HCT116 (cell line): ENCODE measurements around the gene ST6GAL2. TPM values are rescaled to one million over a fixed set of nuclear protein-coding genes. Genes with fewer than 3 reads are reported as not detected.

Experiments used
- ATAC-seq: fragments of 200-7000 bp; cut with Tn5 transposase; 2 replicates; pipeline ENCODE4 v1.9.1; 2020; ENCODE audit warnings: mild to moderate bottlenecking, moderate library complexity
- BruUV-seq: library from RNA; stranded (reverse); fragments of 400-500 nt; replicated peaks from 2 replicates; lab custom pipeline; 2021; lab: Mats Ljungman, UMichigan
- CTCF ChIA-PET: fragments of 300-600 bp; sonication (Branson Sonifier 250); formaldehyde crosslinking; loops from one replicate; lab custom pipeline; 2021; ENCODE audit warnings: antibody characterized with exemption; lab: Charles Lee
- POLR2A ChIA-PET: fragments of 300-600, 350-600 bp; sonication (Branson Sonifier 250); formaldehyde crosslinking; loops from one replicate; lab custom pipeline; 2021; ENCODE audit warnings: antibody characterized with exemption; lab: Charles Lee
- RAD21 ChIA-PET, 2 experiments: fragments of 300-600 bp; sonication (Branson Sonifier 250); formaldehyde crosslinking; loops; one replicate each; lab custom pipeline; 2023; ENCODE audit warnings: low total read pairs in 2 of 2; ENCODE audit not compliant: uncharacterized antibody in 2 of 2, unreplicated experiment in 2 of 2, low non-redundant PET in 1 of 2; lab: Charles Lee
- DNase-seq: peaks from one replicate; pipeline ENCODE4 v3.0.0-alpha.2; 2010; ENCODE audit warnings: low read depth, low spot score
- H2AFZ ChIP-seq: fragments of 200-600 bp; shearing (Covaris generic), sonication (generic); 2 replicates; pipeline ENCODE4 v1.6.1; 2017; ENCODE audit warnings: low read depth, mixed run types, mixed read lengths, antibody characterized with exemption, low read length; ENCODE audit not compliant: poor library complexity, severe bottlenecking
- H3K27ac ChIP-seq: 2 replicates; pipeline ENCODE4 v1.5.1; 2012; ENCODE audit warnings: low read depth, low read length
- H3K27me3 ChIP-seq: fragments of 200-600 bp; sonication (generic); 2 replicates; pipeline ENCODE4 v1.6.1; 2016; ENCODE audit warnings: mixed run types, low read length, mixed read lengths; ENCODE audit not compliant: insufficient read depth
- H3K36me3 ChIP-seq, 2 experiments: fragments of 200-500 bp in 1 of 2; fragments of 200-600 bp in 1 of 2; sonication (Bioruptor generic) in 1 of 2; sonication (generic) in 1 of 2; 2 replicates each; pipeline versions ENCODE4 v1.5.1 to v1.6.1; 2014 to 2016; ENCODE audit warnings: low read length in 2 of 2, inconsistent platforms in 1 of 2, mixed read lengths in 1 of 2, mixed run types in 1 of 2; ENCODE audit not compliant: insufficient read depth in 2 of 2, control insufficient read depth in 1 of 2
- H3K4me1 ChIP-seq, 2 experiments: fragments of 200-600 bp in 1 of 2; sonication (generic) in 1 of 2; 2 replicates each; pipeline versions ENCODE4 v1.5.1 to v1.6.1; 2012 to 2017; ENCODE audit warnings: low read length in 2 of 2, inconsistent platforms in 1 of 2, mild to moderate bottlenecking in 1 of 2, mixed read lengths in 1 of 2, mixed run types in 1 of 2, moderate library complexity in 1 of 2; ENCODE audit not compliant: insufficient read depth in 2 of 2, control insufficient read depth in 1 of 2
- H3K4me2 ChIP-seq: fragments of 200-600 bp; sonication (generic); 2 replicates; pipeline ENCODE4 v1.6.1; 2017; ENCODE audit warnings: mixed run types, low read length, mixed read lengths
- H3K4me3 ChIP-seq, 2 experiments: fragments of 200-600 bp in 1 of 2; sonication (generic) in 1 of 2; replicated peaks in 1 of 2; 2 replicates each; pipeline ENCODE4 v1.5.1; 2011 to 2016; ENCODE audit warnings: low read length in 2 of 2, control low read depth in 1 of 2, low read depth in 1 of 2, mild to moderate bottlenecking in 1 of 2, mixed read lengths in 1 of 2, mixed run types in 1 of 2
- H3K79me2 ChIP-seq: fragments of 200-600 bp; sonication (generic); 2 replicates; pipeline ENCODE4 v1.6.1; 2017; ENCODE audit warnings: mild to moderate bottlenecking, mixed run types, low read length, moderate library complexity, mixed read lengths; ENCODE audit not compliant: insufficient read depth
- H3K9ac ChIP-seq: fragments of 200-600 bp; sonication (generic); 2 replicates; pipeline ENCODE4 v1.6.1; 2016; ENCODE audit warnings: low read length, mixed read lengths
- H3K9me2 ChIP-seq: fragments of 200-600 bp; sonication (generic), shearing (Covaris generic); 2 replicates; pipeline ENCODE4 v1.6.1; 2017; ENCODE audit warnings: mixed run types, mild to moderate bottlenecking, moderate library complexity; ENCODE audit not compliant: insufficient read depth
- H3K9me3 ChIP-seq, 2 experiments: fragments of 200-500 bp in 1 of 2; fragments of 200-600 bp in 1 of 2; sonication (Bioruptor generic) in 1 of 2; sonication (generic) in 1 of 2; 2 replicates each; pipeline ENCODE4 v1.6.1; 2014 to 2017; ENCODE audit warnings: low read length in 2 of 2, mixed read lengths in 2 of 2, inconsistent platforms in 1 of 2, low read depth in 1 of 2, mild to moderate bottlenecking in 1 of 2, mixed run types in 1 of 2, moderate library complexity in 1 of 2; ENCODE audit not compliant: control insufficient read depth in 1 of 2, insufficient read depth in 1 of 2
- H4K20me1 ChIP-seq: fragments of 200-600 bp; sonication (generic), shearing (Covaris generic); 2 replicates; pipeline ENCODE4 v1.6.1; 2017; ENCODE audit warnings: mixed run types, mild to moderate bottlenecking, moderate library complexity; ENCODE audit not compliant: insufficient read depth
- ATF3 ChIP-seq: IDR thresholded peaks from 2 replicates; pipeline ENCODE4 v1.6.1; 2012
- CBX3 ChIP-seq: IDR thresholded peaks from 2 replicates; pipeline ENCODE4 v1.6.1; 2012; ENCODE audit warnings: low read depth
- CEBPB ChIP-seq: IDR thresholded peaks from 2 replicates; pipeline ENCODE4 v1.6.1; 2012; ENCODE audit warnings: low read depth
- EGR1 ChIP-seq: IDR thresholded peaks from 2 replicates; pipeline ENCODE4 v1.6.1; 2012; ENCODE audit warnings: low read depth
- JUND ChIP-seq: IDR thresholded peaks from 2 replicates; pipeline ENCODE4 v1.6.1; 2012
- MAX ChIP-seq: IDR thresholded peaks from 2 replicates; pipeline ENCODE4 v1.6.1; 2012
- POLR2A ChIP-seq: IDR thresholded peaks from 2 replicates; pipeline ENCODE4 v1.7.0; 2011; ENCODE audit warnings: borderline replicate concordance; ENCODE audit not compliant: insufficient read depth, insufficient read length; ENCODE audit errors: extremely low read depth
- SIN3A ChIP-seq: IDR thresholded peaks from 2 replicates; pipeline ENCODE4 v1.6.1; 2012; ENCODE audit warnings: low read depth
- SP1 ChIP-seq: IDR thresholded peaks from 2 replicates; pipeline ENCODE4 v1.6.1; 2012; ENCODE audit warnings: low read depth
- SRF ChIP-seq: IDR thresholded peaks from 2 replicates; pipeline ENCODE4 v1.6.1; 2012; ENCODE audit warnings: low read depth
- TCF7L2 ChIP-seq: IDR thresholded peaks from 2 replicates; pipeline ENCODE4 v1.7.0; 2011; ENCODE audit warnings: borderline replicate concordance, inconsistent platforms; ENCODE audit not compliant: insufficient read depth, insufficient read length; ENCODE audit errors: extremely low read depth
- YY1 ChIP-seq: IDR thresholded peaks from 2 replicates; pipeline ENCODE4 v1.6.1; 2011; ENCODE audit warnings: low read length, low read depth, moderate library complexity, mild to moderate bottlenecking; ENCODE audit not compliant: insufficient replicate concordance; ENCODE audit errors: extremely low read depth
- ZBTB33 ChIP-seq: IDR thresholded peaks from 2 replicates; pipeline ENCODE4 v1.6.1; 2011; ENCODE audit warnings: mild to moderate bottlenecking, low read length, moderate library complexity; ENCODE audit not compliant: insufficient replicate concordance; ENCODE audit errors: extremely low read depth
- intact Hi-C: fragments of 100-400 bp; cut with micrococcal nuclease; formaldehyde crosslinking; loops from 2 replicates; pipeline ENCODE4 v1.10.0; 2022
- total RNA-seq: library from RNA; stranded (reverse); gene quantifications from one replicate; pipeline ENCODE4 v1.2.1, GENCODE V29; 2021; ENCODE audit not compliant: unreplicated experiment
- TF ChIP-seq, protein P1 (sequence below), 3 experiments: fragments of 200-600 bp in 1 of 3; sonication (generic) in 1 of 3; IDR thresholded peaks in 2 of 3; conservative IDR thresholded peaks in 1 of 3; 2 replicates each; pipeline ENCODE4 v1.5.1; 2012 to 2017; ENCODE audit warnings: low read depth in 2 of 3, low read length in 2 of 3, antibody characterized with exemption in 1 of 3, borderline replicate concordance in 1 of 3, control low read depth in 1 of 3, mild to moderate bottlenecking in 1 of 3, mixed read lengths in 1 of 3, mixed run types in 1 of 3, moderate library complexity in 1 of 3; ENCODE audit not compliant: insufficient read depth in 1 of 3

ST6GAL2 gene
- total RNA-seq, 1 experiment from 2014 or later: not detected

DNA sequence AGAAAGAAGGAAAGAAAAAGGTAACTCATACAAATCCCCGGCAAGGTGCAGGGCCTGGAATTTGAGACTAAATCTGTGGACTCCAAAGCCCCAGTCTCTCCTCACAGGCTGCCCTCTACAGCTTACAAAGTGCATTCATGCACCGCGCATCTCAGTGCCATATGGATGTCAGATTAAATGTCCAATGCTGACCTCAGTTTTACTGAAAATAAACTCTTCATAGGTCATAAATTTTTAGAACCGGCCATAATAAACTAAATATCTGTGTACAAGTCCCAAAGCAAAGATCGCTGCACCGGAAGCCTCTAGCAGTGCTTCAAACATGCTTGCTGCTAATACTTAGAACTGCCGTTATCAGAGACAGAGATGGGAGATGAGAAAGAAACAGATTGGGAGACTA lies 17.7 kb downstream of the ST6GAL2 start:
- DNase-seq (no peak), ATAC-seq (no peak)
- intact Hi-C loops: no loop called here
- H2AFZ ChIP-seq: no peak overlapping the region
- no peak overlapping the region for H3K27ac ChIP-seq
- RAD21 ChIA-PET: no interaction called here
- H3K36me3 ChIP-seq: no peaks in the 10 kb centered on the region
- H3K27me3 ChIP-seq: no peaks in the 10 kb centered on the region
- no peaks in the 10 kb centered on the region for H4K20me1 ChIP-seq
- no peak overlapping the region for H3K9ac ChIP-seq
- no peaks in the 10 kb centered on the region for H3K79me2 ChIP-seq
- no peak for TF ChIP-seq ZBTB33
- no peak for TF ChIP-seq TCF7L2
- TF ChIP-seq ATF3: no peak
- TF ChIP-seq SRF: no peak
- TF ChIP-seq SP1: no peak
- no peak for TF ChIP-seq JUND
- CTCF ChIA-PET: no interaction called here
- no peaks in the 10 kb centered on the region for H3K4me1 ChIP-seq
- no TSS peak for BruUV-seq
- H3K9me2 ChIP-seq: no peaks in the 10 kb centered on the region
- H3K9me3 ChIP-seq: peaks cover 0 to 13% of the 10 kb centered on the region in 2 experiments; a peak in 2 of 4 replicates
- H3K4me2 ChIP-seq: no peak overlapping the region
- POLR2A ChIA-PET: no interaction called here
- no peak overlapping the region for H3K4me3 ChIP-seq

- BruUV-seq: no TSS peak
- H3K9me3 ChIP-seq: peaks cover 0 to 9% of the 10 kb centered on the region in 2 experiments; a peak in 2 of 4 replicates
- no peak overlapping the region for H3K9ac ChIP-seq
- no peak overlapping the region for H2AFZ ChIP-seq
- H4K20me1 ChIP-seq: no peaks in the 10 kb centered on the region
- ATAC-seq: no peak
- H3K4me1 ChIP-seq: no peaks in the 10 kb centered on the region
- no peaks in the 10 kb centered on the region for H3K36me3 ChIP-seq
- H3K27ac ChIP-seq: no peak overlapping the region
- H3K4me2 ChIP-seq: no peak overlapping the region
- ChIA-PET CTCF (no interaction called here), RAD21 (no interaction called here), POLR2A (no interaction called here)
- H3K79me2 ChIP-seq: no peaks in the 10 kb centered on the region
- no peaks in the 10 kb centered on the region for H3K27me3 ChIP-seq
- H3K4me3 ChIP-seq: no peak overlapping the region
- TF ChIP-seq CEBPB (no peak), CBX3 (no peak), SRF (no peak), SP1 (no peak), YY1 (no peak), SIN3A (no peak), EGR1 (no peak), TCF7L2 (no peak), MAX (no peak), POLR2A (no peak), JUND (no peak)
- TF ChIP-seq, protein P1, sequence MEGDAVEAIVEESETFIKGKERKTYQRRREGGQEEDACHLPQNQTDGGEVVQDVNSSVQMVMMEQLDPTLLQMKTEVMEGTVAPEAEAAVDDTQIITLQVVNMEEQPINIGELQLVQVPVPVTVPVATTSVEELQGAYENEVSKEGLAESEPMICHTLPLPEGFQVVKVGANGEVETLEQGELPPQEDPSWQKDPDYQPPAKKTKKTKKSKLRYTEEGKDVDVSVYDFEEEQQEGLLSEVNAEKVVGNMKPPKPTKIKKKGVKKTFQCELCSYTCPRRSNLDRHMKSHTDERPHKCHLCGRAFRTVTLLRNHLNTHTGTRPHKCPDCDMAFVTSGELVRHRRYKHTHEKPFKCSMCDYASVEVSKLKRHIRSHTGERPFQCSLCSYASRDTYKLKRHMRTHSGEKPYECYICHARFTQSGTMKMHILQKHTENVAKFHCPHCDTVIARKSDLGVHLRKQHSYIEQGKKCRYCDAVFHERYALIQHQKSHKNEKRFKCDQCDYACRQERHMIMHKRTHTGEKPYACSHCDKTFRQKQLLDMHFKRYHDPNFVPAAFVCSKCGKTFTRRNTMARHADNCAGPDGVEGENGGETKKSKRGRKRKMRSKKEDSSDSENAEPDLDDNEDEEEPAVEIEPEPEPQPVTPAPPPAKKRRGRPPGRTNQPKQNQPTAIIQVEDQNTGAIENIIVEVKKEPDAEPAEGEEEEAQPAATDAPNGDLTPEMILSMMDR (IDR thresholded peaks at IDR 0.05 in 2 of 3, conservative IDR thresholded peaks at IDR 0.05 in 1 of 3; ENCODE audit: borderline replicate concordance in 1 of 3, insufficient read depth in 1 of 3, low read depth in 2 of 3, low read length in 2 of 3): no peak
- intact Hi-C loops: no loop called here
- no peak for DNase-seq
- H3K9me2 ChIP-seq: no peaks in the 10 kb centered on the region
Measured at GRCh38 chr2:106867196-106867953, 18.6 kb downstream of the ST6GAL2 start.
